HCT116 (cell line): Measurements from ENCODE around the gene MIER2.

Source experiments
- ATF3 ChIP-seq: IDR thresholded peaks from 2 replicates; pipeline ENCODE4 v1.6.1; 2012
- EGR1 ChIP-seq: IDR thresholded peaks from 2 replicates; pipeline ENCODE4 v1.6.1; 2012; ENCODE audit warnings: low read depth
- EZH2 ChIP-seq: fragments of 200-600 bp; sonication (generic); IDR thresholded peaks from 2 replicates; pipeline ENCODE4 v1.6.1; 2017; ENCODE audit warnings: antibody characterized with exemption, mixed run types
- JUND ChIP-seq: IDR thresholded peaks from 2 replicates; pipeline ENCODE4 v1.6.1; 2012
- POLR2A ChIP-seq: IDR thresholded peaks from 2 replicates; pipeline ENCODE4 v1.7.0; 2011; ENCODE audit warnings: borderline replicate concordance; ENCODE audit not compliant: insufficient read depth, insufficient read length; ENCODE audit errors: extremely low read depth
- POLR2AphosphoS5 ChIP-seq: IDR thresholded peaks from 2 replicates; pipeline ENCODE4 v1.6.1; 2011; ENCODE audit warnings: mild to moderate bottlenecking, low read depth, low read length, moderate library complexity
- SIN3A ChIP-seq: IDR thresholded peaks from 2 replicates; pipeline ENCODE4 v1.6.1; 2012; ENCODE audit warnings: low read depth
- SRF ChIP-seq: IDR thresholded peaks from 2 replicates; pipeline ENCODE4 v1.6.1; 2012; ENCODE audit warnings: low read depth
- YY1 ChIP-seq: IDR thresholded peaks from 2 replicates; pipeline ENCODE4 v1.6.1; 2011; ENCODE audit warnings: low read length, low read depth, moderate library complexity, mild to moderate bottlenecking; ENCODE audit not compliant: insufficient replicate concordance; ENCODE audit errors: extremely low read depth
- TF ChIP-seq, protein P1 (sequence below): IDR thresholded peaks from 2 replicates; pipeline ENCODE4 v1.6.1; 2012; ENCODE audit warnings: low read depth
- TF ChIP-seq, protein P2 (sequence below), 3 experiments: fragments of 200-600 bp in 1 of 3; sonication (generic) in 1 of 3; IDR thresholded peaks in 2 of 3; conservative IDR thresholded peaks in 1 of 3; 2 replicates each; pipeline ENCODE4 v1.5.1; 2012 to 2017; ENCODE audit warnings: low read depth in 2 of 3, low read length in 2 of 3, antibody characterized with exemption in 1 of 3, borderline replicate concordance in 1 of 3, control low read depth in 1 of 3, mild to moderate bottlenecking in 1 of 3, mixed read lengths in 1 of 3, mixed run types in 1 of 3, moderate library complexity in 1 of 3; ENCODE audit not compliant: insufficient read depth in 1 of 3
- TF ChIP-seq, protein P3 (sequence below): IDR thresholded peaks from 2 replicates; pipeline ENCODE4 v1.6.1; 2012

GRCh38 chr19:317710-318508 lies 26.7 kb downstream of the MIER2 start:
- TF ChIP-seq EZH2, result no peak
- TF ChIP-seq POLR2A, result no peak
- TF ChIP-seq, protein P1, sequence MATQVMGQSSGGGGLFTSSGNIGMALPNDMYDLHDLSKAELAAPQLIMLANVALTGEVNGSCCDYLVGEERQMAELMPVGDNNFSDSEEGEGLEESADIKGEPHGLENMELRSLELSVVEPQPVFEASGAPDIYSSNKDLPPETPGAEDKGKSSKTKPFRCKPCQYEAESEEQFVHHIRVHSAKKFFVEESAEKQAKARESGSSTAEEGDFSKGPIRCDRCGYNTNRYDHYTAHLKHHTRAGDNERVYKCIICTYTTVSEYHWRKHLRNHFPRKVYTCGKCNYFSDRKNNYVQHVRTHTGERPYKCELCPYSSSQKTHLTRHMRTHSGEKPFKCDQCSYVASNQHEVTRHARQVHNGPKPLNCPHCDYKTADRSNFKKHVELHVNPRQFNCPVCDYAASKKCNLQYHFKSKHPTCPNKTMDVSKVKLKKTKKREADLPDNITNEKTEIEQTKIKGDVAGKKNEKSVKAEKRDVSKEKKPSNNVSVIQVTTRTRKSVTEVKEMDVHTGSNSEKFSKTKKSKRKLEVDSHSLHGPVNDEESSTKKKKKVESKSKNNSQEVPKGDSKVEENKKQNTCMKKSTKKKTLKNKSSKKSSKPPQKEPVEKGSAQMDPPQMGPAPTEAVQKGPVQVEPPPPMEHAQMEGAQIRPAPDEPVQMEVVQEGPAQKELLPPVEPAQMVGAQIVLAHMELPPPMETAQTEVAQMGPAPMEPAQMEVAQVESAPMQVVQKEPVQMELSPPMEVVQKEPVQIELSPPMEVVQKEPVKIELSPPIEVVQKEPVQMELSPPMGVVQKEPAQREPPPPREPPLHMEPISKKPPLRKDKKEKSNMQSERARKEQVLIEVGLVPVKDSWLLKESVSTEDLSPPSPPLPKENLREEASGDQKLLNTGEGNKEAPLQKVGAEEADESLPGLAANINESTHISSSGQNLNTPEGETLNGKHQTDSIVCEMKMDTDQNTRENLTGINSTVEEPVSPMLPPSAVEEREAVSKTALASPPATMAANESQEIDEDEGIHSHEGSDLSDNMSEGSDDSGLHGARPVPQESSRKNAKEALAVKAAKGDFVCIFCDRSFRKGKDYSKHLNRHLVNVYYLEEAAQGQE, result no peak
- no peak for TF ChIP-seq EGR1
- no peak for TF ChIP-seq SIN3A
- no peak for TF ChIP-seq POLR2AphosphoS5
- TF ChIP-seq, protein P2, sequence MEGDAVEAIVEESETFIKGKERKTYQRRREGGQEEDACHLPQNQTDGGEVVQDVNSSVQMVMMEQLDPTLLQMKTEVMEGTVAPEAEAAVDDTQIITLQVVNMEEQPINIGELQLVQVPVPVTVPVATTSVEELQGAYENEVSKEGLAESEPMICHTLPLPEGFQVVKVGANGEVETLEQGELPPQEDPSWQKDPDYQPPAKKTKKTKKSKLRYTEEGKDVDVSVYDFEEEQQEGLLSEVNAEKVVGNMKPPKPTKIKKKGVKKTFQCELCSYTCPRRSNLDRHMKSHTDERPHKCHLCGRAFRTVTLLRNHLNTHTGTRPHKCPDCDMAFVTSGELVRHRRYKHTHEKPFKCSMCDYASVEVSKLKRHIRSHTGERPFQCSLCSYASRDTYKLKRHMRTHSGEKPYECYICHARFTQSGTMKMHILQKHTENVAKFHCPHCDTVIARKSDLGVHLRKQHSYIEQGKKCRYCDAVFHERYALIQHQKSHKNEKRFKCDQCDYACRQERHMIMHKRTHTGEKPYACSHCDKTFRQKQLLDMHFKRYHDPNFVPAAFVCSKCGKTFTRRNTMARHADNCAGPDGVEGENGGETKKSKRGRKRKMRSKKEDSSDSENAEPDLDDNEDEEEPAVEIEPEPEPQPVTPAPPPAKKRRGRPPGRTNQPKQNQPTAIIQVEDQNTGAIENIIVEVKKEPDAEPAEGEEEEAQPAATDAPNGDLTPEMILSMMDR (IDR thresholded peaks at IDR 0.05 in 2 of 3, conservative IDR thresholded peaks at IDR 0.05 in 1 of 3; ENCODE audit: borderline replicate concordance in 1 of 3, insufficient read depth in 1 of 3, low read depth in 2 of 3, low read length in 2 of 3), result no peak; a peak in 1 of 6 replicates
- no peak for TF ChIP-seq JUND
- no peak for TF ChIP-seq YY1
- no peak for TF ChIP-seq SRF
- TF ChIP-seq, protein P3, sequence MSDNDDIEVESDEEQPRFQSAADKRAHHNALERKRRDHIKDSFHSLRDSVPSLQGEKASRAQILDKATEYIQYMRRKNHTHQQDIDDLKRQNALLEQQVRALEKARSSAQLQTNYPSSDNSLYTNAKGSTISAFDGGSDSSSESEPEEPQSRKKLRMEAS, result no peak
- no peak for TF ChIP-seq ATF3
